ENCODE results near the gene AZGP1. TPM values are rescaled to one million over a fixed set of nuclear protein-coding genes. Genes with fewer than 3 reads are reported as not detected.

The AZGP1 gene
- total and polyA plus RNA-seq, 2 of the 13 experiments (the other 11 are each of a cell fraction or from before 2014, with no cell fraction given), result 93.8 to 229 TPM

DNA sequence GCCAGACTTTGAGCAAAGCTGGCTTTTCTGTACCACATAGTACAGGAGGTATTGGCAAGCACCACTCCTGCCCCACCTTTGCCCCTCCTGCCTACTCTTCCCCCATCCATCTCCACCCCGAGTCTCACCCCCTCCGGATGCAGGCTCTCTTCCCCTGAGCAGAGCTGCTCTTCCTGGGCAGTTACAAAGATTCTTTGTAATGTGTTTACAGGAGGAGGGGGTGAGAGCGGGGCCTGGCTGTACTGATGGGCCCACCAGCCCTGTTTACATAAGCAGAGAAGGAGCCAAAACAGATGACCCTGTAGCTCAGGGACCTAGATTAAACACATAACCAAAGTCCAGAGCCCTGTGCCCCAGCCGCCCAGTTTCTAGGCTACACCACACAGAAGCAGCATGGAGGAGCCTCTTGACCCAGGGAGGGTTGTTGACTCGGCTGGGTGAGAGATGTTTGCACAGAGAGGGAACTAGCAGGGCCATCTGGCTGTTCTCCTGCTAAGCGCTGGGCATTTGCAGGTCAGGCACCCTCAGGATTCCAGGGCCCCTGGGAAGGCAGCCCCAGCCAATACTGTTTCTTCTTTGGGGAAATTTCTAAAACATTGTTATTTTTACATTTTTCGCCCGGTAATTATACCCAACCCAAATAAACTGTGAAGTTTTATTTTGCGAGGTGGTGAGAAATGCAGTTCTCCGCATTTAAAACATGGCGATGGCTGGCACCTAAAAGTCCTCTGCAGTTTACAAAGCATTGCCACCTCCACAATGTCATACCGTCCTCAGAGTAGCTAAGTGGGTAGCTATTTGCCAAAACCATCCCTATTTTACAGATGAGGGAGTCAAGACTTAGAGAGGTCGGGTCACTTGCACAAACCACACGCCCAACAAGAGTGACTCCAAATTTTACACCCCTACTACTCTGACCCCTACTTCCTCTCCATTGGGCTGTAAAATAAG, 28.2 kb upstream of the AZGP1 start (continued):
- TF ChIP-seq, protein P1, sequence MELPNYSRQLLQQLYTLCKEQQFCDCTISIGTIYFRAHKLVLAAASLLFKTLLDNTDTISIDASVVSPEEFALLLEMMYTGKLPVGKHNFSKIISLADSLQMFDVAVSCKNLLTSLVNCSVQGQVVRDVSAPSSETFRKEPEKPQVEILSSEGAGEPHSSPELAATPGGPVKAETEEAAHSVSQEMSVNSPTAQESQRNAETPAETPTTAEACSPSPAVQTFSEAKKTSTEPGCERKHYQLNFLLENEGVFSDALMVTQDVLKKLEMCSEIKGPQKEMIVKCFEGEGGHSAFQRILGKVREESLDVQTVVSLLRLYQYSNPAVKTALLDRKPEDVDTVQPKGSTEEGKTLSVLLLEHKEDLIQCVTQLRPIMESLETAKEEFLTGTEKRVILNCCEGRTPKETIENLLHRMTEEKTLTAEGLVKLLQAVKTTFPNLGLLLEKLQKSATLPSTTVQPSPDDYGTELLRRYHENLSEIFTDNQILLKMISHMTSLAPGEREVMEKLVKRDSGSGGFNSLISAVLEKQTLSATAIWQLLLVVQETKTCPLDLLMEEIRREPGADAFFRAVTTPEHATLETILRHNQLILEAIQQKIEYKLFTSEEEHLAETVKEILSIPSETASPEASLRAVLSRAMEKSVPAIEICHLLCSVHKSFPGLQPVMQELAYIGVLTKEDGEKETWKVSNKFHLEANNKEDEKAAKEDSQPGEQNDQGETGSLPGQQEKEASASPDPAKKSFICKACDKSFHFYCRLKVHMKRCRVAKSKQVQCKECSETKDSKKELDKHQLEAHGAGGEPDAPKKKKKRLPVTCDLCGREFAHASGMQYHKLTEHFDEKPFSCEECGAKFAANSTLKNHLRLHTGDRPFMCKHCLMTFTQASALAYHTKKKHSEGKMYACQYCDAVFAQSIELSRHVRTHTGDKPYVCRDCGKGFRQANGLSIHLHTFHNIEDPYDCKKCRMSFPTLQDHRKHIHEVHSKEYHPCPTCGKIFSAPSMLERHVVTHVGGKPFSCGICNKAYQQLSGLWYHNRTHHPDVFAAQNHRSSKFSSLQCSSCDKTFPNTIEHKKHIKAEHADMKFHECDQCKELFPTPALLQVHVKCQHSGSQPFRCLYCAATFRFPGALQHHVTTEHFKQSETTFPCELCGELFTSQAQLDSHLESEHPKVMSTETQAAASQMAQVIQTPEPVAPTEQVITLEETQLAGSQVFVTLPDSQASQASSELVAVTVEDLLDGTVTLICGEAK (IDR thresholded peaks at IDR 0.05), result no peak
- TF ChIP-seq, protein P1 (CRISPR knock-in tag; IDR thresholded peaks at IDR 0.05), result peak; percentile 87; the same call in 1 of the 2 replicates
- TF ChIP-seq SP1 (IDR thresholded peaks at IDR 0.05) (no peak), SP1 (CRISPR knock-in tag; IDR thresholded peaks at IDR 0.05) (no peak; the same call in 1 of the 2 replicates), AGO2 (optimal IDR thresholded peaks at IDR 0.05; ENCODE audit: low read depth, low read length) (no peak), GTF3A (CRISPR knock-in tag; conservative IDR thresholded peaks at IDR 0.05) (0 out of 2 replicates have a peak, but pooled peaks have one; percentile 96), SIX4 (CRISPR knock-in tag; IDR thresholded peaks at IDR 0.05) (peak; percentile 33), KDM6A (CRISPR knock-in tag; IDR thresholded peaks at IDR 0.05; ENCODE audit: low read depth) (peak; percentile 99), ZKSCAN1 (IDR thresholded peaks at IDR 0.05; ENCODE audit: low read length) (no peak), ZC3H4 (CRISPR knock-in tag; IDR thresholded peaks at IDR 0.05; ENCODE audit: borderline replicate concordance) (no peak)
- TF ChIP-seq, protein P2, sequence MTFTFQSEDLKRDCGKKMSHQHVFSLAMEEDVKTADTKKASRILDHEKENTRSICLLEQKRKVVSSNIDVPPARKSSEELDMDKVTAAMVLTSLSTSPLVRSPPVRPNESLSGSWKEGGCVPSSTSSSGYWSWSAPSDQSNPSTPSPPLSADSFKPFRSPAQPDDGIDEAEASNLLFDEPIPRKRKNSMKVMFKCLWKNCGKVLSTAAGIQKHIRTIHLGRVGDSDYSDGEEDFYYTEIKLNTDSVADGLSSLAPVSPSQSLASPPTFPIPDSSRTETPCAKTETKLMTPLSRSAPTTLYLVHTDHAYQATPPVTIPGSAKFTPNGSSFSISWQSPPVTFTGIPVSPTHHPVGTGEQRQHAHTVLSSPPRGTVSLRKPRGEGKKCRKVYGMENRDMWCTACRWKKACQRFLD (CRISPR knock-in tag; IDR thresholded peaks at IDR 0.05; ENCODE audit: borderline replicate concordance), result 0 out of 2 replicates have a peak, but pooled peaks have one; percentile 59
- TF ChIP-seq, protein P3, sequence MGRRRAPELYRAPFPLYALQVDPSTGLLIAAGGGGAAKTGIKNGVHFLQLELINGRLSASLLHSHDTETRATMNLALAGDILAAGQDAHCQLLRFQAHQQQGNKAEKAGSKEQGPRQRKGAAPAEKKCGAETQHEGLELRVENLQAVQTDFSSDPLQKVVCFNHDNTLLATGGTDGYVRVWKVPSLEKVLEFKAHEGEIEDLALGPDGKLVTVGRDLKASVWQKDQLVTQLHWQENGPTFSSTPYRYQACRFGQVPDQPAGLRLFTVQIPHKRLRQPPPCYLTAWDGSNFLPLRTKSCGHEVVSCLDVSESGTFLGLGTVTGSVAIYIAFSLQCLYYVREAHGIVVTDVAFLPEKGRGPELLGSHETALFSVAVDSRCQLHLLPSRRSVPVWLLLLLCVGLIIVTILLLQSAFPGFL (CRISPR knock-in tag; IDR thresholded peaks at IDR 0.05), result no peak
- TF ChIP-seq, protein P4, sequence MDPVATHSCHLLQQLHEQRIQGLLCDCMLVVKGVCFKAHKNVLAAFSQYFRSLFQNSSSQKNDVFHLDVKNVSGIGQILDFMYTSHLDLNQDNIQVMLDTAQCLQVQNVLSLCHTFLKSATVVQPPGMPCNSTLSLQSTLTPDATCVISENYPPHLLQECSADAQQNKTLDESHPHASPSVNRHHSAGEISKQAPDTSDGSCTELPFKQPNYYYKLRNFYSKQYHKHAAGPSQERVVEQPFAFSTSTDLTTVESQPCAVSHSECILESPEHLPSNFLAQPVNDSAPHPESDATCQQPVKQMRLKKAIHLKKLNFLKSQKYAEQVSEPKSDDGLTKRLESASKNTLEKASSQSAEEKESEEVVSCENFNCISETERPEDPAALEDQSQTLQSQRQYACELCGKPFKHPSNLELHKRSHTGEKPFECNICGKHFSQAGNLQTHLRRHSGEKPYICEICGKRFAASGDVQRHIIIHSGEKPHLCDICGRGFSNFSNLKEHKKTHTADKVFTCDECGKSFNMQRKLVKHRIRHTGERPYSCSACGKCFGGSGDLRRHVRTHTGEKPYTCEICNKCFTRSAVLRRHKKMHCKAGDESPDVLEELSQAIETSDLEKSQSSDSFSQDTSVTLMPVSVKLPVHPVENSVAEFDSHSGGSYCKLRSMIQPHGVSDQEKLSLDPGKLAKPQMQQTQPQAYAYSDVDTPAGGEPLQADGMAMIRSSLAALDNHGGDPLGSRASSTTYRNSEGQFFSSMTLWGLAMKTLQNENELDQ (CRISPR knock-in tag; IDR thresholded peaks at IDR 0.05; ENCODE audit: borderline replicate concordance), result no peak

Data from HepG2 (cell line).